Mammary epithelial cell (primary cell): ENCODE data around the gene EXOC6B.

ENCODE experiments used
- CTCF ChIP-seq, 2 donors: IDR thresholded peaks in 1 of 2; conservative IDR thresholded peaks in 1 of 2; 2 replicates each; pipeline ENCODE4 v1.5.1; 2011 to 2012; ENCODE audit warnings: inconsistent platforms in 2 of 2, low read length in 2 of 2, mild to moderate bottlenecking in 2 of 2, control low read depth in 1 of 2, low read depth in 1 of 2; ENCODE audit not compliant: insufficient read depth in 1 of 2; ENCODE audit errors: extremely low read depth in 1 of 2
- EZH2 ChIP-seq: IDR thresholded peaks from 2 replicates; pipeline ENCODE4 v1.6.1; 2012; ENCODE audit warnings: low read length, inconsistent platforms, borderline replicate concordance

- no peak for TF ChIP-seq CTCF (conservative IDR thresholded peaks at IDR 0.05 in 1 of 2, IDR thresholded peaks at IDR 0.05 in 1 of 2; ENCODE audit: extremely low read depth in 1 of 2, insufficient read depth in 1 of 2, low read depth in 1 of 2, low read length in 2 of 2)
- no peak for TF ChIP-seq EZH2
These were observed 37.2 kb upstream of the EXOC6B start for GRCh38 chr2:72863046-72863445.
